Large intestine (tissue), 3 donors: ENCODE data around the gene BORCS8. TPM values are rescaled to one million over a fixed set of nuclear protein-coding genes. Genes with fewer than 3 reads are reported as not detected.
"Not testable (repeated sequence)": the region's sequence is repeated elsewhere in the genome, so short reads cannot be mapped to it uniquely, and the experiment has no call there.

ENCODE experiments used
- DNase-seq, 2 donors: peaks; one replicate each; pipeline versions ENCODE4 v3.0.0 to v3.0.0-alpha.2; 2013
- H3K27ac ChIP-seq: one replicate; pipeline ENCODE4 v1.5.1; 2013; ENCODE audit warnings: low read length
- H3K27me3 ChIP-seq: 2 replicates; pipeline ENCODE4 v1.6.1; 2013; ENCODE audit warnings: low read length; ENCODE audit not compliant: control insufficient read depth, insufficient read depth
- H3K36me3 ChIP-seq: 2 replicates; pipeline ENCODE4 v1.6.1; 2013; ENCODE audit warnings: low read length; ENCODE audit not compliant: control insufficient read depth, insufficient read depth
- H3K4me1 ChIP-seq: one replicate; pipeline ENCODE4 v1.6.1; 2013; ENCODE audit warnings: low read length; ENCODE audit not compliant: control insufficient read depth, insufficient read depth
- H3K4me3 ChIP-seq: one replicate; pipeline ENCODE4 v1.5.1; 2013; ENCODE audit warnings: low read length
- H3K9me3 ChIP-seq: one replicate; pipeline ENCODE4 v1.6.1; 2013; ENCODE audit warnings: mild to moderate bottlenecking, low read depth, low read length, moderate library complexity; ENCODE audit not compliant: control insufficient read depth
- WGBS: methylation state at CpG from one replicate; pipeline ENCODE4 v1.1.5; 2013; ENCODE audit warnings: low lambda C conversion rate; ENCODE audit not compliant: insufficient coverage; 5-methylcytosine and 5-hydroxymethylcytosine counted together
- polyA plus RNA-seq: library from polyadenylated mRNA; unstranded; fragments of 120-200 nt; gene quantifications from one replicate; pipeline ENCODE4 v1.2.1, GENCODE V29; 2013

Gene BORCS8
- polyA plus RNA-seq, 1 donor: 17.5 TPM

DNA sequence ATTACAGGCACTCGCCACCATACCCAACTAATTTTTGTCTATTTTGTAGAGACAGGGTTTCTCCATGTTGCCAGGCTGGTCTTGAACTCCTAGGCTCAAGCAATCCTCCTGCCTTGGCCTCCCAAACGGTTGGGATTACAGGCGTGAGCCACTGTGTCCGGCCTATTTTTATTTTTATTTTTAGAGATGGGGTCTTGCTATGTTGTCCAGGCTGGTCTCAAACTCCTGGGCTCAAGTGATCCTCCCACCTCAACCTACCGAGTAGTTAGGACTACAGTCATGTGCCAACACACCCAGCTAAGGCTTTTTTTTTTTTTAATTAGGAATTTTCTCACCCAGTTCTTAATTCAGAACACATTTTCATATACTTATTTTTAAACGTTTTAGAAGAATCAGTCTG is 56.2 kb downstream of the BORCS8 start:
- not testable (repeated sequence) for DNase-seq, H3K4me3 ChIP-seq, H3K27ac ChIP-seq, H3K36me3 ChIP-seq, H3K27me3 ChIP-seq, H3K4me1 ChIP-seq
- WGBS: 100% methylated on average over 1 of the region's 6 CpGs
- peaks cover 15% of the 10 kb centered on the region for H3K9me3 ChIP-seq

DNA sequence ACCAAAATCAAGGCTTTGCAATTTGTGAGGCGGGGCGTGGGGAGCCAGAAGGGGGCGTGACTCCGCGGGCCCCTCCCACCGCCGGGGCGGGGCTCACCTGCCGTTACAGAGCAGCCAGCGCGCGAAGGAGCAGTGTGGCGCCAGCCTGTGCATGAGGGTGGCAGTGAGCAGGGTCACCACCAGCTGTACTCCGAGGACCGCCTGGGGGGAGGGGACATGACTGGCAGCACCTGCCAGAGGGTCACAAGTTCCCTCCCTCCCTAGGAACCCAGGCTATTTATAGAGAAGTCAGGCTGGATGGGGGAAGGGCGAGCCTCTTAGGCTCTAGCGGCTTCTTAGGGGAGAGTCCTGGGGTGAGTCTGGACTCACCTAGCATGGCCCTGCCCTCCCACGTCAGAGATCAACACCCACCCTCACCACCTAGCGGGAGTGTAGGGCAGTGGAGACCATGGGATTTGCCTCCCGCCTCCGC is 57.2 kb downstream of the BORCS8 start:
- Histone ChIP-seq H3K9me3 (peaks cover 15% of the 10 kb centered on the region), H3K27me3 (no peaks in the 10 kb centered on the region), H3K4me1 (peaks cover 8% of the 10 kb centered on the region), H3K4me3 (no peak overlapping the region), H3K27ac (no peak overlapping the region), H3K36me3 (peaks cover 10% of the 10 kb centered on the region)
- no CpG with 5 or more reads among the region's 21 CpGs for WGBS
- DNase-seq: peak; percentile 51 to 63

DNA sequence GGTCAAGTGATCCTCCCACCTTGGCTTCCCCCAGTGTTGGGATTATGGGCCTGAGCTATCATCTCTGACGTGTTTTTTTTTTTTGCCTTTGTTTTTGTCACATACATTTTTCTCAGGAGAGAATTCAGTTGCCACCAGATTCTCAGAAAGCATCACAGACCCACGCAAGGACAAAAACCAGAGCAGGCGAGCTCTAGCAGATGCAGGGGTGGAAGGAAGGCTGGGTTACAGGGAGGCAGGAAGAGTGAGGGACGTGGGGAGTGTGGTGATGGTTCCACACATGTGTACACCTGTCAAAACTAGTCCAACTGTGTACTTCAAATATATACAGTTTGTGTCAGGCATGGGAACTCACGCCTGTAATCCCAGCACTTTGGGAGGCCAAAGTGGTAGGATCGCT is 58.0 kb downstream of the BORCS8 start:
- Histone ChIP-seq H3K9me3 (peaks cover 15% of the 10 kb centered on the region), H3K36me3 (peaks cover 10% of the 10 kb centered on the region), H3K4me1 (peaks cover 8% of the 10 kb centered on the region), H3K27ac (no peak overlapping the region), H3K27me3 (no peaks in the 10 kb centered on the region), H3K4me3 (no peak overlapping the region)
- WGBS: no CpG with 5 or more reads among the region's 6 CpGs
- no peak for DNase-seq

- no CpG with 5 or more reads among the region's 12 CpGs for WGBS
- no peak for DNase-seq
- Histone ChIP-seq H3K4me3 (no peak overlapping the region), H3K9me3 (peaks cover 15% of the 10 kb centered on the region), H3K4me1 (peaks cover 8% of the 10 kb centered on the region), H3K27ac (no peak overlapping the region), H3K27me3 (no peaks in the 10 kb centered on the region), H3K36me3 (peaks cover 10% of the 10 kb centered on the region)
These were observed 59.0 kb downstream of the BORCS8 start for GRCh38 chr19:19132912-19133311.

DNA sequence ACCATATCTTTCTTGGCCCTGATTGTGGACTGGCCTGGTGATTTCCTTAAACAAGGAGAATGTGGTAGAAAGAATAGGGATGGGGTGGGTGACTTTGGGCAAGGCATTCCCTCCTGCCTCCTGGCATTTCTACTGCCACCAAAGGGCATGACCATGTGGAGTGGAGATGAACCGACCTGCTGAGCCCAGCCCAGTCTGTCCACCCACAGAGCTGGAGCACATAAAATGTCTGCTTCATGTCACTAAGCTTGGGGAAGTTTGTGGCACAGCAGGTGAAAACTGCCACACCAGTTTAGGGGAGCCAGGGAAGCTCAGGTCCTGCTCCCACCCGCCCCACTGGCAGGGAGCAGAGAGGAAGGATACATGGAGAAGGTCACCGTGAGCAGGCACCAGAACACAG is 60.0 kb downstream of the BORCS8 start:
- Histone ChIP-seq H3K4me1 (no peaks in the 10 kb centered on the region), H3K27me3 (no peaks in the 10 kb centered on the region), H3K36me3 (peaks cover 10% of the 10 kb centered on the region), H3K9me3 (peaks cover 15% of the 10 kb centered on the region), H3K4me3 (no peak overlapping the region), H3K27ac (no peak overlapping the region)
- DNase-seq: no peak
- no CpG with 5 or more reads among the region's 3 CpGs for WGBS

Other genes starting within 250 kb of the BORCS8 start
- gene SUGP2, start 158.6 kb downstream of the BORCS8 start, polyA plus RNA-seq: 90.0 TPM
- 21.0 TPM for gene ARMC6, start 158.5 kb downstream of the BORCS8 start, polyA plus RNA-seq
- gene SLC25A42, start 128.2 kb downstream of the BORCS8 start, polyA plus RNA-seq: 12.9 TPM
- gene TMEM161A, start 53.7 kb downstream of the BORCS8 start, polyA plus RNA-seq: 29.0 TPM
- 1.4 TPM for gene MEF2B, start 21.9 kb downstream of the BORCS8 start, polyA plus RNA-seq
- gene RFXANK, start 106 bp upstream of the BORCS8 start, polyA plus RNA-seq: 58.5 TPM
- 17.4 TPM for gene NR2C2AP, start 11.3 kb upstream of the BORCS8 start, polyA plus RNA-seq
- 0.39 TPM for gene NCAN, start 19.8 kb upstream of the BORCS8 start, polyA plus RNA-seq
- gene TM6SF2, start 81.1 kb upstream of the BORCS8 start, polyA plus RNA-seq: 56.9 TPM
- gene SUGP1, start 128.4 kb upstream of the BORCS8 start, polyA plus RNA-seq: 38.3 TPM
- 55.2 TPM for gene MAU2, start 128.7 kb upstream of the BORCS8 start, polyA plus RNA-seq
- gene GATAD2A, start 213.5 kb upstream of the BORCS8 start, polyA plus RNA-seq: 46.8 TPM